Stimulated activated memory B cell treated with anti-CD40 and anti-IgM and Interleukin-4, amounts not matched to agents 10 μg/mL and 1 μg/mL and 100 μg/mL, for 72 hours (primary cell): ENCODE data around the gene ADORA1.

Source experiments
- ATAC-seq: fragments of 150-1000 bp; cut with Tn5 transposase; 2 replicates; pipeline ENCODE4 v1.10.0; 2021
- H3K27ac Mint-ChIP-seq: one replicate; pipeline ENCODE4 v1.8.0; 2022; ENCODE audit warnings: mild to moderate bottlenecking, mixed read lengths
- H3K27me3 Mint-ChIP-seq: one replicate; pipeline ENCODE4 v1.8.0; 2022; ENCODE audit warnings: mixed read lengths
- H3K36me3 Mint-ChIP-seq: one replicate; pipeline ENCODE4 v1.8.0; 2022; ENCODE audit warnings: mixed read lengths
- H3K4me1 Mint-ChIP-seq: one replicate; pipeline ENCODE4 v1.8.0; 2022; ENCODE audit warnings: mixed read lengths
- H3K4me3 Mint-ChIP-seq: one replicate; pipeline ENCODE4 v1.8.0; 2022; ENCODE audit warnings: mild to moderate bottlenecking, moderate library complexity, mixed read lengths
- H3K9me3 Mint-ChIP-seq: one replicate; pipeline ENCODE4 v1.8.0; 2022; ENCODE audit warnings: mixed read lengths

ADORA1 gene

DNA sequence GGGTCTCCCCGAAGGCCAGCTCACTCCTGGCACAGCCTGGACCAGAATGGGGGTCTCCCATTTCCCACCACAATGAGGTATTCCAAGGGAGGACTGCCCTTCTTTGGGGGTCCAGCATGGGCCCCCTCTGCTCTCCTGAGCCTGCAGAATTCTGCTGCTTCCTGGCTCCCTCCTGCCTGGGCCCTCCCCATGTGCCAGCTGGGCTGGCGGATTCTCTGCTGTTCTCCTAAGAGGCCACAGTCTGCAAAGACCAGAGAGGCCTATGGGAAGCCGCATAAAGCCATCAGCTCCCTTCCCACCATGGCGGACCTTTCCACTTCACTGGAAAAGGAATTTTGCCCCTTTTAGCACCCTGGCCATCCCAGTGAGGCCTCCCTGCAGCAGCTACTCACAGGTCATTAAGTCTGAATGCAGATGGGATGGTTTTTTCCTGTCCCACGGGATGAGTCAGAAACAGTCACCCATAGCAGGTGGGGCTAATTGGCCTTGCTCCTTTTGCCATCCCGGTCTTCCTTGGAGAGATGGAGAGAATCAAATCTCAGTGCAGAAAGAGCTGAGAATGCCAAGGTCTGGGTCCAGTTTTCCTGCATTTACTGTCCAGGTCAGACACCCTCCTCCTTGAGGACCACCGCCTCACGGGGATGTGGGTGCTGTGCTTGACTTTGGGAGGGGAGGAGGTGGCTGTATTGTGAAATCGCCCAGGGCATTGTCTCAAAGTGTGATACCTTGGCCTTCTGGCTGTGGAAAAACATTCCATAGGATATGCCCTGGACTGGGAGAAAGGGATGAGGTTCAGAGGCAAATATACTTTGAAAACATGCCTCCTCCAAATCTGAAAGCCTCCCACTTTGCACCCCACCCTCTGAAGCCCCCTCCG is 24.9 kb downstream of the ADORA1 start:
- Mint-ChIP-seq H3K27me3 (peaks cover 32% of the 10 kb centered on the region), H3K27ac (no peak overlapping the region), H3K4me3 (no peak overlapping the region), H3K4me1 (no peaks in the 10 kb centered on the region), H3K36me3 (no peaks in the 10 kb centered on the region), H3K9me3 (no peaks in the 10 kb centered on the region)
- no peak for ATAC-seq

DNA sequence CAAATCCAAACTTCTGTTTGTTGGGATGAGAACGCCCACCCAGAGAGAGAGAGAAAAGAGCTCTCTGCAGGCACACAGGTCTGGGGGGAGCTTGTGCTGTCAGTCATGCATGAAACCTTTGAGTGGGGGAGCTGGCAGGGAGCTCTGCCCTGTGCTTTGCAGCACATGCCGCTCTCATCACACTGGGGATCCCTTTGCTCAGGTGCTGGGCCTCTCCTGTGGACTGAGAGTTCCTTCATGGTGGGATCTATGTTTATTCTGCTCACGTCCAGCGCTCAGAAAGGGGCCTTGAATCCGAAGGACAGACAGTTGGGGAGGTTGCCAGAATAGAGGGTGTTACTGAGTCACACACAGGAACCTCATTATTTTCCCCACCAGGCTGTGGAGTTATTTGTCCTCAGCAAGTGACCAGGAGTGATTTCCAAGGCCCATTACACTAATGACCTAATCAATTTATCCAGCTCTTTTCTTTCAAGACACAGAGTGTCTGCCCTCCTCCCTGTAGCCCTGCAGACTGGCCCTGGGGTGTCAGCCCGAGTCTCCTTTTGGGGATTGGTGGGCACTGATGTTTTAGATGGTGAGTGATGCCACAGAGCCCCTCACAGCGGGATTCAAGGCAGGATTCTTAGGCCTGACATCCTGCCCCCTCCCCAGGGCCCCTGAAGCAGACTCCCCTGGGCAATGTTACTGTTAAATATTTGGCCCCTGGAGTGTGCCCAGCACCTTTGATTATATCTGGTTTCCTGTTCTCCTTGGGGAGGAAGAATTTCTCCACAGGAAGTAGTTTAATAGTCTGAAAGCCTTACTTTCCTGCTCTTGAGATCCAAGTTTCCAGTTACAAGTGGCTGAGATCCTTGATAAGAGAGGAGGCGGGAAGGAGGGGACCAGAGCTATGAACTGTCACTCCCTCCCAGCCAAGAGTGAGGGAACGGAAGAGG is 25.8 kb downstream of the ADORA1 start:
- no peak overlapping the region for H3K27ac Mint-ChIP-seq
- no peak for ATAC-seq
- H3K27me3 Mint-ChIP-seq, result peaks cover 32% of the 10 kb centered on the region

GRCh38 chr1:203153989-203154821 is 26.7 kb downstream of the ADORA1 start:
- H3K4me1 Mint-ChIP-seq, result no peaks in the 10 kb centered on the region
- H3K27ac Mint-ChIP-seq, result no peak overlapping the region
- H3K9me3 Mint-ChIP-seq, result peaks cover 10% of the 10 kb centered on the region
- no peaks in the 10 kb centered on the region for H3K36me3 Mint-ChIP-seq
- no peak for ATAC-seq
- H3K27me3 Mint-ChIP-seq, result peaks cover 32% of the 10 kb centered on the region
- no peak overlapping the region for H3K4me3 Mint-ChIP-seq

More for the DNA sequence above, 25.8 kb downstream of the ADORA1 start:
- Mint-ChIP-seq H3K36me3 (no peaks in the 10 kb centered on the region), H3K4me3 (no peak overlapping the region), H3K9me3 (peaks cover 5% of the 10 kb centered on the region), H3K4me1 (no peaks in the 10 kb centered on the region)

GRCh38 chr1:203156280-203156679 is 28.8 kb downstream of the ADORA1 start:
- peaks cover 14% of the 10 kb centered on the region for H3K9me3 Mint-ChIP-seq
- H3K4me3 Mint-ChIP-seq, result no peak overlapping the region
- no peak for ATAC-seq
- H3K36me3 Mint-ChIP-seq, result no peaks in the 10 kb centered on the region
- H3K27ac Mint-ChIP-seq, result no peak overlapping the region
- peaks cover 29% of the 10 kb centered on the region for H3K27me3 Mint-ChIP-seq
- H3K4me1 Mint-ChIP-seq, result no peaks in the 10 kb centered on the region

- H3K4me1 Mint-ChIP-seq, result no peaks in the 10 kb centered on the region
- H3K36me3 Mint-ChIP-seq, result no peaks in the 10 kb centered on the region
- H3K27ac Mint-ChIP-seq, result no peak overlapping the region
- no peak overlapping the region for H3K4me3 Mint-ChIP-seq
- peaks cover 33% of the 10 kb centered on the region for H3K27me3 Mint-ChIP-seq
- H3K9me3 Mint-ChIP-seq, result peaks cover 14% of the 10 kb centered on the region
- no peak for ATAC-seq
These were observed 30.9 kb downstream of the ADORA1 start for GRCh38 chr1:203158423-203158822.

DNA sequence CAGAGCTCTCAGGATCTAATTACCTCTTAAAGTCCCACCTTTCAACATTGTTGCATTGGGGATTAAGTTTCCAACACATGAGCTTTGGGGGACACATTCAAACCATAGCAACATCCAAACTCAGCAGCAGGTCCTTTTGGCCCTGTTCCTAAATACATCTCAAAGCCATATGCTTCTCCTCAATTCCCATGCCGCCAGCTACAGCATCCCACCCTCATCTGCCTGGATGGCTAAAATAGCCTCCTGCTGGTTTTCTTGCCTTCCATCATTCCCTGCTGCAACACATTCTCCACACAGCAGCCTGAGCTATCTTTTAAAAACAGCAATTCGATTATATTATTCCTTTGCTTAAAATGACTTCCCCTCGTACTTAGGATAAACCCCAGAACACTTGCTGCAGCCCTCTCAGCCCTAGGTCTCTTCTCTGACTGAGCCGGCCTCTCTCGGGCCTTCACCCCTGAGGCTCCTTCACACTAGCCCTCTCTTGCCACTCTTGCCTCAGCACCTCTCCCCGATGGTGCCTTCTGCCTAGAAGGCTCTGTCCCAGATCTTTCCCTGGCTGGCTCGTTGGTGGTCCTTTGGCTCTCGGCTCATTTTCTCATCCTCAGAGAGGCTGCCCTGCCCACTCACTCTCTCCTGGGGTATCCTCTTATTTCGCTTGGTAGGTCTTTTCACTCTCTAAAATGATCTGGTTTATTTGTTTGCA is 31.6 kb downstream of the ADORA1 start:
- no peak overlapping the region for H3K4me3 Mint-ChIP-seq
- peaks cover 14% of the 10 kb centered on the region for H3K9me3 Mint-ChIP-seq
- peaks cover 36% of the 10 kb centered on the region for H3K27me3 Mint-ChIP-seq
- no peak for ATAC-seq
- H3K36me3 Mint-ChIP-seq, result no peaks in the 10 kb centered on the region
- H3K4me1 Mint-ChIP-seq, result no peaks in the 10 kb centered on the region
- H3K27ac Mint-ChIP-seq, result no peak overlapping the region

GRCh38 chr1:203159844-203160243 is 32.3 kb downstream of the ADORA1 start:
- ATAC-seq, result no peak
- no peaks in the 10 kb centered on the region for H3K36me3 Mint-ChIP-seq
- H3K27ac Mint-ChIP-seq, result no peak overlapping the region
- peaks cover 38% of the 10 kb centered on the region for H3K27me3 Mint-ChIP-seq
- no peak overlapping the region for H3K4me3 Mint-ChIP-seq
- peaks cover 14% of the 10 kb centered on the region for H3K9me3 Mint-ChIP-seq
- no peaks in the 10 kb centered on the region for H3K4me1 Mint-ChIP-seq

DNA sequence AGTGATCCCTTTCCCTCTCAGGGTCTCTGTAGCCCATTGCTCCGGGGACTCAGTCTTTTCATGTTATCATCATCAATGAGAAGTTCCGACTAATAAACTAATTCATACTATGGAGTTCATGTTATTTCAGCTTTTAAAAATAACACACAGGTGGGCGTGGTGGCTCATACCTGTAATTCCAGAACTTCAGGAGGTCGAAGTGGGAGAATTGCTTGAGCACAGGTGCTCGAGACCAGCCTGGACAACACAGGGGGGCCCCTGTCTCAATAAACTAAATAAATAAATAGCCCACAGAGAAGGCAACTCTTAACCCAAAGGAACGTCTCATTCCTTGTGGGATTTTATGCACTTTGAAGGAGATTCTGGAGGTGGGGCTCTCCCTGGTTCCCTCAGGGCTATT is 33.6 kb downstream of the ADORA1 start:
- no peaks in the 10 kb centered on the region for H3K36me3 Mint-ChIP-seq
- peaks cover 14% of the 10 kb centered on the region for H3K9me3 Mint-ChIP-seq
- ATAC-seq, result no peak
- no peaks in the 10 kb centered on the region for H3K4me1 Mint-ChIP-seq
- H3K27me3 Mint-ChIP-seq, result peaks cover 49% of the 10 kb centered on the region
- H3K27ac Mint-ChIP-seq, result no peak overlapping the region
- H3K4me3 Mint-ChIP-seq, result no peak overlapping the region

- ATAC-seq, result no peak
- no peaks in the 10 kb centered on the region for H3K4me1 Mint-ChIP-seq
- H3K4me3 Mint-ChIP-seq, result no peak overlapping the region
- H3K36me3 Mint-ChIP-seq, result no peaks in the 10 kb centered on the region
- no peak overlapping the region for H3K27ac Mint-ChIP-seq
- H3K27me3 Mint-ChIP-seq, result peaks cover 54% of the 10 kb centered on the region
- H3K9me3 Mint-ChIP-seq, result peaks cover 14% of the 10 kb centered on the region
These were observed 34.2 kb downstream of the ADORA1 start for GRCh38 chr1:203161703-203162102.

DNA sequence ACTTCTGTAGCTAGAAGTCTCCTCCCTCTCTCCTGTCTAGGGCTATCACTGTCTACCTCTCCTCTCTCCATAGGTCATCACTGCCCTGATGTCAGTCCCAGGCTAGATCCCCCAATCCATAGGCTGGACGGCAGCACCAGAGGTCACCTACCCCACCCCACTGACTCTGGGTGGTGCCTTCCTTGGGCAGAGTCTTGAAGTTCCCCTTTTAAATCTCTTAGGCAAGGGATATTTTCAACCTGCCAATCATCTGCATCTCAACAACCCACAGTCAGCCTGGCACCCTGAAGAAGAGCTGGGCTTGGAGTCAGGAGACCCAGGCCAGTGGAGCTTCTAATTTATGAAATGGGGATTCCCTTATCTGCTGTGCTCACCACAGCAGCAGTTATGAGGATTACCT is 34.9 kb downstream of the ADORA1 start:
- peaks cover 57% of the 10 kb centered on the region for H3K27me3 Mint-ChIP-seq
- H3K36me3 Mint-ChIP-seq, result no peaks in the 10 kb centered on the region
- H3K9me3 Mint-ChIP-seq, result peaks cover 14% of the 10 kb centered on the region
- no peak for ATAC-seq
- no peak overlapping the region for H3K27ac Mint-ChIP-seq
- H3K4me1 Mint-ChIP-seq, result no peaks in the 10 kb centered on the region
- no peak overlapping the region for H3K4me3 Mint-ChIP-seq

GRCh38 chr1:203163891-203164635 is 36.5 kb downstream of the ADORA1 start:
- Mint-ChIP-seq H3K36me3 (no peaks in the 10 kb centered on the region), H3K4me1 (no peaks in the 10 kb centered on the region), H3K9me3 (peaks cover 5% of the 10 kb centered on the region), H3K27me3 (peaks cover 73% of the 10 kb centered on the region), H3K27ac (no peak overlapping the region), H3K4me3 (no peak overlapping the region)
- no peak for ATAC-seq

DNA sequence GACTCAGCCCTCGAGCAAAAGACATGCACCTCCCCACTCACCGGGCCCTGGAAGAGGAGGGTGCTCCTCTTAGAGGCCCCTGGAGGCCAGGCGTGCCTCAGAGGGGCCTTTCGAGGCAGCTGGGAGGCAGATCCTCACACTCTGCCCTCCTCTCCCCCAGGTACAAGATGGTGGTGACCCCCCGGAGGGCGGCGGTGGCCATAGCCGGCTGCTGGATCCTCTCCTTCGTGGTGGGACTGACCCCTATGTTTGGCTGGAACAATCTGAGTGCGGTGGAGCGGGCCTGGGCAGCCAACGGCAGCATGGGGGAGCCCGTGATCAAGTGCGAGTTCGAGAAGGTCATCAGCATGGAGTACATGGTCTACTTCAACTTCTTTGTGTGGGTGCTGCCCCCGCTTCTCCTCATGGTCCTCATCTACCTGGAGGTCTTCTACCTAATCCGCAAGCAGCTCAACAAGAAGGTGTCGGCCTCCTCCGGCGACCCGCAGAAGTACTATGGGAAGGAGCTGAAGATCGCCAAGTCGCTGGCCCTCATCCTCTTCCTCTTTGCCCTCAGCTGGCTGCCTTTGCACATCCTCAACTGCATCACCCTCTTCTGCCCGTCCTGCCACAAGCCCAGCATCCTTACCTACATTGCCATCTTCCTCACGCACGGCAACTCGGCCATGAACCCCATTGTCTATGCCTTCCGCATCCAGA is 37.7 kb downstream of the ADORA1 start:
- H3K27ac Mint-ChIP-seq, result no peak overlapping the region
- H3K9me3 Mint-ChIP-seq, result no peaks in the 10 kb centered on the region
- H3K4me3 Mint-ChIP-seq, result no peak overlapping the region
- no peaks in the 10 kb centered on the region for H3K4me1 Mint-ChIP-seq
- H3K27me3 Mint-ChIP-seq, result peaks cover 74% of the 10 kb centered on the region
- no peaks in the 10 kb centered on the region for H3K36me3 Mint-ChIP-seq
- ATAC-seq, result no peak

- ATAC-seq, result no peak
- H3K36me3 Mint-ChIP-seq, result no peaks in the 10 kb centered on the region
- H3K4me3 Mint-ChIP-seq, result no peak overlapping the region
- H3K9me3 Mint-ChIP-seq, result no peaks in the 10 kb centered on the region
- H3K27ac Mint-ChIP-seq, result no peak overlapping the region
- H3K4me1 Mint-ChIP-seq, result no peaks in the 10 kb centered on the region
- H3K27me3 Mint-ChIP-seq, result peaks cover 72% of the 10 kb centered on the region
These were observed 38.3 kb downstream of the ADORA1 start for GRCh38 chr1:203165800-203166161.
